ENCODE results near the gene MTHFD1.

GRCh38 chr14:64467101-64467500 is 78.9 kb downstream of the MTHFD1 start:
- no peak for TF ChIP-seq MAFK (IDR thresholded peaks at IDR 0.05; ENCODE audit: low read depth, low read length)
- TF ChIP-seq CTCF (conservative IDR thresholded peaks at IDR 0.05; ENCODE audit: low read depth, low read length) = no peak

All from IMR-90 (cell line).